PC-3 (cell line): ENCODE measurements around the gene PHAF1. TPM values are rescaled to one million over a fixed set of nuclear protein-coding genes. Genes with fewer than 3 reads are reported as not detected.

ENCODE experiments used
- ATAC-seq: fragments of 200-7000 bp; cut with Tn5 transposase; 2 replicates; pipeline ENCODE4 v1.9.1; 2020; ENCODE audit warnings: mild to moderate bottlenecking, moderate library complexity
- BruUV-seq: library from RNA; stranded (reverse); fragments of 400-500 nt; replicated peaks from 2 replicates; lab custom pipeline; 2021; lab: Mats Ljungman, UMichigan
- CTCF ChIA-PET: fragments of 300-600 bp; sonication (Branson Sonifier 250); formaldehyde crosslinking; loops from one replicate; lab custom pipeline; 2022; ENCODE audit warnings: antibody characterized with exemption; lab: Charles Lee
- POLR2A ChIA-PET: fragments of 300-600 bp; sonication (Branson Sonifier 250); formaldehyde crosslinking; loops from one replicate; lab custom pipeline; 2022; ENCODE audit warnings: antibody characterized with exemption; ENCODE audit not compliant: unreplicated experiment; lab: Charles Lee
- DNase-seq: peaks from one replicate; pipeline ENCODE4 v3.0.0-alpha.2; 2015
- H2AFZ ChIP-seq: fragments of 300-600 bp; sonication (generic); 2 replicates; pipeline ENCODE4 v1.6.0; 2016; ENCODE audit warnings: antibody characterized with exemption, low read length
- H3F3A ChIP-seq: fragments of 300-600 bp; sonication (generic); one replicate; pipeline ENCODE4 v1.6.0; 2017; ENCODE audit warnings: antibody characterized with exemption, low read length, control low read depth, mild to moderate bottlenecking; ENCODE audit not compliant: unreplicated experiment
- H3K27ac ChIP-seq: fragments of 300-600 bp; sonication (generic); 2 replicates; pipeline ENCODE4 v1.5.1; 2016; ENCODE audit warnings: mild to moderate bottlenecking, low read length
- H3K27me3 ChIP-seq: fragments of 300-600 bp; sonication (generic); 2 replicates; pipeline ENCODE4 v1.6.1; 2016; ENCODE audit warnings: low read length, mixed read lengths
- H3K36me3 ChIP-seq: fragments of 300-600 bp; sonication (generic); 2 replicates; pipeline ENCODE4 v1.6.1; 2016; ENCODE audit warnings: low read depth, mixed run types, low read length, mixed read lengths
- H3K4me1 ChIP-seq: fragments of 300-600 bp; sonication (generic); 2 replicates; pipeline ENCODE4 v1.5.1; 2016; ENCODE audit warnings: low read length; ENCODE audit not compliant: insufficient read depth
- H3K4me2 ChIP-seq: fragments of 300-600 bp; sonication (generic); 2 replicates; pipeline ENCODE4 v1.6.0; 2016; ENCODE audit warnings: low read length
- H3K4me3 ChIP-seq: fragments of 300-600 bp; sonication (generic); 2 replicates; pipeline ENCODE4 v1.5.1; 2016; ENCODE audit warnings: mild to moderate bottlenecking, low read length, mixed read lengths
- H3K79me2 ChIP-seq: fragments of 300-600 bp; sonication (generic); 2 replicates; pipeline ENCODE4 v1.6.1; 2017; ENCODE audit warnings: low read length, mixed read lengths
- H3K9ac ChIP-seq: fragments of 300-600 bp; sonication (generic); 2 replicates; pipeline ENCODE4 v1.6.0; 2016; ENCODE audit warnings: mild to moderate bottlenecking, low read length
- H3K9me2 ChIP-seq: fragments of 300-600 bp; sonication (generic); replicated peaks from 2 replicates; pipeline ENCODE4 v1.6.1; 2016; ENCODE audit warnings: mixed run types, low read length, mixed read lengths
- H3K9me3 ChIP-seq: fragments of 300-600 bp; sonication (generic); 2 replicates; pipeline ENCODE4 v1.6.1; 2016; ENCODE audit warnings: low read length, mixed read lengths
- H4K20me1 ChIP-seq: fragments of 300-600 bp; sonication (generic); 2 replicates; pipeline ENCODE4 v1.6.1; 2016; ENCODE audit warnings: low read length, mixed read lengths
- CTCF ChIP-seq: fragments of 300-600 bp; sonication (generic); conservative IDR thresholded peaks from 2 replicates; pipeline ENCODE4 v1.5.1; 2017; ENCODE audit warnings: antibody characterized with exemption, low read depth, mild to moderate bottlenecking, low read length
- EZH2 ChIP-seq: fragments of 300-600 bp; sonication (generic); IDR thresholded peaks from one replicate; pipeline ENCODE4 v1.6.1; 2017; ENCODE audit warnings: antibody characterized with exemption, mild to moderate bottlenecking, low read length; ENCODE audit not compliant: unreplicated experiment
- EZH2phosphoT487 ChIP-seq: fragments of 300-600 bp; sonication (generic); IDR thresholded peaks from 2 replicates; pipeline ENCODE4 v1.6.1; 2018; ENCODE audit warnings: mild to moderate bottlenecking, antibody characterized with exemption, low read length, borderline replicate concordance
- intact Hi-C: fragments of 100-400 bp; cut with micrococcal nuclease; formaldehyde crosslinking; loops from 2 replicates; pipeline ENCODE4 v1.9.0; 2023
- total RNA-seq: library from RNA; depleted of rRNA; stranded (reverse); fragments of >200 nt; gene quantifications from 2 replicates; pipeline ENCODE4 v1.2.3, GENCODE V29; 2014

Gene PHAF1
- total RNA-seq, 1 experiment from 2014 or later: 18.8 TPM

- DNase-seq (no peak), ATAC-seq (no peak)
- Histone ChIP-seq H2AFZ (no peak overlapping the region), H3K9me2 (no peaks in the 10 kb centered on the region), H4K20me1 (no peaks in the 10 kb centered on the region), H3F3A (no peaks in the 10 kb centered on the region), H3K9me3 (no peaks in the 10 kb centered on the region), H3K4me2 (no peak overlapping the region), H3K79me2 (no peaks in the 10 kb centered on the region), H3K36me3 (no peaks in the 10 kb centered on the region; the same call in 1 of the 2 replicates), H3K4me1 (no peaks in the 10 kb centered on the region), H3K27me3 (no peaks in the 10 kb centered on the region), H3K9ac (no peak overlapping the region), H3K4me3 (no peak overlapping the region), H3K27ac (no peak overlapping the region)
- POLR2A ChIA-PET: no interaction called here
- BruUV-seq: no TSS peak
- intact Hi-C loops: no loop called here
- CTCF ChIA-PET: no interaction called here
- no peak for TF ChIP-seq EZH2
These were observed 37.8 kb downstream of the PHAF1 start for GRCh38 chr16:67147437-67148140.

GRCh38 chr16:67148221-67148620, 38.5 kb downstream of the PHAF1 start:
- no peak for ATAC-seq
- H3K27me3 ChIP-seq: no peaks in the 10 kb centered on the region
- H3K4me3 ChIP-seq: no peak overlapping the region
- TF ChIP-seq EZH2 (no peak), CTCF (no peak), EZH2phosphoT487 (no peak)
- no peak overlapping the region for H3K27ac ChIP-seq
- no peaks in the 10 kb centered on the region for H3F3A ChIP-seq
- no peak for DNase-seq
- ChIA-PET POLR2A (no interaction called here), CTCF (no interaction called here)
- H3K36me3 ChIP-seq: no peaks in the 10 kb centered on the region; the same call in 1 of the 2 replicates
- H3K9me3 ChIP-seq: no peaks in the 10 kb centered on the region
- no peak overlapping the region for H3K9ac ChIP-seq
- H4K20me1 ChIP-seq: no peaks in the 10 kb centered on the region
- BruUV-seq: no TSS peak
- H3K4me1 ChIP-seq: no peaks in the 10 kb centered on the region
- H3K79me2 ChIP-seq: no peaks in the 10 kb centered on the region
- intact Hi-C loops: no loop called here
- no peak overlapping the region for H2AFZ ChIP-seq
- no peak overlapping the region for H3K4me2 ChIP-seq
- H3K9me2 ChIP-seq: no peaks in the 10 kb centered on the region

GRCh38 chr16:67148656-67149275, 39.0 kb downstream of the PHAF1 start:
- Histone ChIP-seq H2AFZ (no peak overlapping the region), H3F3A (no peaks in the 10 kb centered on the region), H3K27ac (no peak overlapping the region), H3K4me1 (no peaks in the 10 kb centered on the region), H3K9me2 (no peaks in the 10 kb centered on the region), H3K36me3 (no peaks in the 10 kb centered on the region; the same call in 1 of the 2 replicates), H3K27me3 (no peaks in the 10 kb centered on the region), H3K4me3 (no peak overlapping the region), H3K79me2 (no peaks in the 10 kb centered on the region), H3K4me2 (no peak overlapping the region), H3K9me3 (no peaks in the 10 kb centered on the region), H4K20me1 (no peaks in the 10 kb centered on the region), H3K9ac (no peak overlapping the region)
- BruUV-seq: TSS peak; percentile 26
- ChIA-PET POLR2A (no interaction called here), CTCF (no interaction called here)
- no peak for TF ChIP-seq EZH2
- no peak for TF ChIP-seq EZH2phosphoT487
- no peak for TF ChIP-seq CTCF
- intact Hi-C loops: no loop called here
- no peak for DNase-seq
- no peak for ATAC-seq
